ENCODE results near the gene C1QBP. TPM values are rescaled to one million over a fixed set of nuclear protein-coding genes. Genes with fewer than 3 reads are reported as not detected.
A peak's percentile ranks its signal among the peaks of the same experiment; 100 is the strongest.
"Not testable (repeated sequence)": the region's sequence is repeated elsewhere in the genome, so short reads cannot be mapped to it uniquely, and the experiment has no call there.

C1QBP gene
- total RNA-seq, 1 experiment from 2014 or later: 450 TPM

DNA sequence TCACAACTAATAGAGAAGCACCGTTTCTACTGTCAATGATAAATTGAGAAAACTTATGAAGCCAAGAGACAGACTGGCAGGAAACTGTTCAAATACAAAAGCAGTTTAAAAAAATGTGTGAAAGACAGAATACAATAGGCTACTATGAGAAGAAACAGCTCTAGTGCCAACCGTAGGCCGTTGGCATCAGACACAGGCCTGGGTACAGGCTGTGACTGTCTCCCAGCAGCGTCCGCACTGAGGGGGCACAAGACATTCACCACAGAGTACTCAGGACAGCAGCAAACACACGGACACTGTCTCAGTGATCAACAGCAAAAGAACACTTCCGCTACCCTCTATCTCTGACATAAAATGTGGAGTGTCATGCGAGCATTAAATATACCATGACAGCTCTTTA lies 7.8 kb upstream of the C1QBP start:
- Histone ChIP-seq H3K36me3 (replicated peaks; ENCODE audit: control insufficient read depth, insufficient read depth, low read length) (peaks cover 42% of the 10 kb centered on the region), H3K27me3 (ENCODE audit: control insufficient read depth, insufficient read depth, low read length) (no peaks in the 10 kb centered on the region), H3K4me3 (ENCODE audit: insufficient read depth, low read depth, low read length) (no peak overlapping the region)
- no peak for DNase-seq

DNA sequence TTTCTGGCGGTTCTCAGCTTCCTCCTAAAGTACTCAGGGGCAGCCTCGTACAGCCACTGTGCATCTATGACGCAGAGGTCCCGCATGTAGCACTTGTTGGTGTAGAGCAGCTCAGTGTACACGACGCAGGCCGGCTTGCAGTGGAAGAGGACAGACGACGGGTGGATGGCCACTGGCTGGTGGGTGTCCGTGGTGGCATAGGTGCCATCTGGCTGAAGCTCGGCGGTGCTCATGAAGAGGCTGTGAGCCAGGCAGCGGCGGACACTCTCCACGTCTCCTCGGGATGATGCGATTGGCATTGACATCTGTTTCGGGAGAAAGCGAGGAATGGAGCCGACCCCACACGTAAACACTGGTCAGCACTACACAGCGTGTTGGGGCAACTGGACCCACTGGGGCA lies 5.3 kb upstream of the C1QBP start:
- Histone ChIP-seq H3K27me3 (ENCODE audit: control insufficient read depth, insufficient read depth, low read length) (no peaks in the 10 kb centered on the region), H3K4me3 (ENCODE audit: insufficient read depth, low read depth, low read length) (no peak overlapping the region), H3K36me3 (replicated peaks; ENCODE audit: control insufficient read depth, insufficient read depth, low read length) (peaks cover 32% of the 10 kb centered on the region)
- no peak for DNase-seq

DNA sequence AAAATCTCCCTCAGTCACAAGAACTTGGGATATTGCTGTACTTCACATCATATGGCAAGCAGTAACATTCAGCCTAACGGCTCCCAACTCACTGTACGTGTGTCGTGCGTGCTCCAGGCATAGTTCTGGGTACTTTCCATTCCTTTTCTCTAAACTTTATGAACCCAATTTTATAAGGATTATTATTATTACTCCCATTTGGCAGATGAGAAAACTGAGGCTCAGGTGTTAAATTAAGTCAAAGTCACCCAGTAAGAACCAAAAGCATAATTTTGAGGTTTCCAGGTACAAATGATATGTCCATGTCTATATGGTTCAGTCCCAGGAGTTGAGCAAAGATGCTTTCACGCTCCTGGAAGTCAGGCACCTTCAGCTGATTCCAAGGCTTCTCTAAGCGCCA lies 4.8 kb upstream of the C1QBP start:
- no peak for DNase-seq
- Histone ChIP-seq H3K27me3 (ENCODE audit: control insufficient read depth, insufficient read depth, low read length) (no peaks in the 10 kb centered on the region), H3K4me3 (ENCODE audit: insufficient read depth, low read depth, low read length) (no peak overlapping the region), H3K36me3 (replicated peaks; ENCODE audit: control insufficient read depth, insufficient read depth, low read length) (peaks cover 30% of the 10 kb centered on the region)

DNA sequence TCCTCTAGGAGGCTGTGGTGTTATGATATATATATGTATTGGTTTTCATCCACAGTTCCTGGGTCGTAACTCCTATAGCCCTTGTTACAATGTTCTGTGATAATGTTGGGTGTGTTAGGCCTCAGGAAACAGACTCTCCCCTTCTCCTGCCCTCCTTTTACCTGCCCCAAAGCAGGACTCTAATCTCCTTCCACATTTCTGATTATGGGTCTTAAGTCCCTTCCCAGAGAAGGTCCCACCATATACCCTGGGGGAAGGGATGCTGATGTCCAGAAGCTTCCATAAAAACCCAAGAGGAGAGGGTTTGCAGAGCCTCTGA lies 450 bp upstream of the C1QBP start:
- peaks cover 28% of the 10 kb centered on the region for H3K36me3 ChIP-seq (replicated peaks; ENCODE audit: control insufficient read depth, insufficient read depth, low read length)
- no peaks in the 10 kb centered on the region for H3K27me3 ChIP-seq (ENCODE audit: control insufficient read depth, insufficient read depth, low read length)
- no peak for DNase-seq
- peak overlapping the region; percentile 92; the same call in 1 of the 2 replicates for H3K4me3 ChIP-seq (ENCODE audit: insufficient read depth, low read depth, low read length)

DNA sequence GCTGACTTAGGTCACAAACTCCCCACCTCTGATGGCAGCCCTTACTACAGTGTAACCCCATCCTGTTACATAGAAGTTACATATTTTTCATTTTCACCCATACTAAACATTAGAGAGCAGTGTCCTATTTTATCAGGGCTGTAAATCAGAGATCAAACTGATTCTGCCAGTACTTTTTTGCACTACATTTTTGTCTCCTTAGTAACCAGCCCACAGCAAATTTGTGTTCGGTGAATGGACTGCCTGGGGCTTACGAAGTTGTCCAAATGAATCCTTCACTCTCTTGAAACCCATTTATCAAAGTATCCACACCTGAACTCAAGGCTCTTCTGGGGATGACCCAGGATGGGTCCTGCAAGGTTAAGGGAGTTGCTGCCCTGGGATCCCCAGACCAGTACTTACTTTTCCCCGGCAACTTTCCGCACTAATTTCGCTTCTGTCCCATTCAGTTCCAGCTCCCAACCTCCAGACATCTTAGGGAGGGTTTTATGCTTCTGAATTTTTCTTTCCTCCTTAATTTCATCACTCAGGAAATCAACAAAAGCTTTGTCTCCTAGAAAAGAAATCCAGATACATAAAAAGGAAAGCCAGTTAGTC lies 1.1 kb downstream of the C1QBP start:
- Histone ChIP-seq H3K36me3 (replicated peaks; ENCODE audit: control insufficient read depth, insufficient read depth, low read length) (peaks cover 28% of the 10 kb centered on the region), H3K27me3 (ENCODE audit: control insufficient read depth, insufficient read depth, low read length) (no peaks in the 10 kb centered on the region), H3K4me3 (ENCODE audit: insufficient read depth, low read depth, low read length) (peak overlapping the region; percentile 92)
- DNase-seq: no peak

DNA sequence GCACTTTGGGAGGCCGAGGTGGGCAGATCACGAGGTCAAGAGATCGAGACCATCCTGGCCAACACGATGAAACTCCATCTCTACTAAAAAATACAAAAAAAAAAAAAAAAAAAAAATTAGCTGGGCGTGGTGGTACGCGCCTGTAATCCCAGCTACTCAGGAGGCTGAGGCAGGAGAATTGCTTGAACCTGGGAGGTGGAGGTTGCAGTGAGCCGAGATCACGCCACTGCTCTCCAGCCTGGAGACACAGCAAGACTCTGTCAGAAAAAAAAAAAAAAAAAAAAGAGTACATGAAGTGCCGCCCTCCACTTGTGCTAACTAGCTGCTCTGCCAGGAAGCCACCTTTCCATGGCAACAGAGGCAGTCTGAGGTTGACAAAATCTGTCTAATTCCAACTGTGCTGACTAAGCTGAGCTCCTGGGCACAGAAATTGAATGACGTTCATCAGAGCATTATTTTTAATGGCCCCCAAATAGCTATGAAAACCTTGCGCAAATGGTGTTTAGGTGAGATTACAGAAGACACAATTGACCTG lies 3.1 kb downstream of the C1QBP start:
- not testable (repeated sequence) for H3K27me3 ChIP-seq (ENCODE audit: control insufficient read depth, insufficient read depth, low read length); DNase-seq; H3K4me3 ChIP-seq (ENCODE audit: insufficient read depth, low read depth, low read length)
- H3K36me3 ChIP-seq (replicated peaks; ENCODE audit: control insufficient read depth, insufficient read depth, low read length): peaks cover 39% of the 10 kb centered on the region

DNA sequence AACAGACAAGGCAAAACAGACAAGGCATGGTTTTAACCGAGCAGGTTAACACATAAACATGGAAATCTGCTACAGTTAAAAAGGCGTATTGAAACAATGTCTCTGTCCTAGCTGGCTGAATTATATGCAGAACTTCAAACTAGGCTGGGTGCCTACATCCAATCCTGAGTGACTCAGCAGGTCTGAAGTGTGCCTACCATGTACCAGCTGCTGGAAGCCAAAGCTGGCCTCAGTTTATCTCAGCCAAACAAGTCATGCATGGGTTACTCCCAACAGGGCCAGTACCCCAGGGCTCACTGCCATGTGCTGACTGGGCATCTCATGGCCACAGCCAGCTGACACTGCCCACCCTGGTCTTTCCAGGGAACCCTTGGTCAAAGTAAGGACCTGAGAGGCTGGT lies 4.0 kb downstream of the C1QBP start:
- DNase-seq: no peak
- Histone ChIP-seq H3K27me3 (ENCODE audit: control insufficient read depth, insufficient read depth, low read length) (no peaks in the 10 kb centered on the region), H3K36me3 (replicated peaks; ENCODE audit: control insufficient read depth, insufficient read depth, low read length) (peaks cover 39% of the 10 kb centered on the region), H3K4me3 (ENCODE audit: insufficient read depth, low read depth, low read length) (no peak overlapping the region)

DNA sequence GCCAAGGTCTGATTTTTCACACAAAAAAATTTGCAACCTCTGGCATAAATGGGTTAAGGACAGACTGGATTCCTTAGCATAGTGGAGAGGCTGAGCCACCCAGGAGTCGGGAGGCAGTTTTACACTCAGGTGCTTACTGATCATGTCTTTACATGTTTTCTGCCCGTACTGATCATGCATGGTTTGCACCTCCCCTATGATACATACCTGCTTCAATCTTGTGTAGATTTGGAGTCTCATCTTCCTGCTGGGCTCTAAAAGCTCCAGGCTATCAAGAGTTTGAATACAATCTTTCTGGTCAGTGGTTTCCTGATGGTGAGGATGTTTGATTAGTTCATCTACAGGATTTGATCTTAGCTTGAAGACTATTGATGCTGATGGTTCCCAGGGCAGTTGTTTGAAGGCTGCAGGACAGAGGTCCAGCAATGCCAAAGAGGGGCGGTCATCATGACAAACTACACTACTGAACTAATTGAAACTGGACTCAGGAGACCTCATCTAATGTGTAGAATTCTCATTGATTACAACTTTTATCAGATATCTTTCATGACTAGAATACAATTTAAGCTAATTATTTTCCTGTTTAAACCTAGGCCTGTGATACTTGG lies 6.9 kb downstream of the C1QBP start:
- H3K27me3 ChIP-seq (ENCODE audit: control insufficient read depth, insufficient read depth, low read length): no peaks in the 10 kb centered on the region
- no peak for DNase-seq
- no peak overlapping the region for H3K4me3 ChIP-seq (ENCODE audit: insufficient read depth, low read depth, low read length)
- peaks cover 55% of the 10 kb centered on the region for H3K36me3 ChIP-seq (replicated peaks; ENCODE audit: control insufficient read depth, insufficient read depth, low read length)

DNA sequence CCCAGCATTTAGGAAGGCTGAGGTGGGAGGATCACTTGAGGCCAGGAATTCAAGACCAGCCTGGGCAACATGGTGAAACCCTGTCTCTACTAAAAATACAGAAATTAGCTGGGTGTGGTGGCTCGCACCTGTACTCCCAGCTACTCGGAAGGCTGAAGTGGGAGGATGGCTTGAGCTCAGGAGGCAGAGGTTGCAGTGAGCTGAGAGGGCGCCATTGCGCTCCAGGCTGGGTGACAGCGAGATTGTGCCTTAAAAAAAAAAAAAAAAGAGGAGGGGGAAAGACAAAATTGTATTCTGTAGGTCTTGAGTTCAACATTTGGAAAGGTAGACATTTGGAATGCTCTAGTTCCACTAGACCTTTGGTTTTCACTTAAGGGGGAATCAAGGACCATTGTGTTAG lies 7.7 kb downstream of the C1QBP start:
- H3K4me3 ChIP-seq (ENCODE audit: insufficient read depth, low read depth, low read length); DNase-seq; H3K27me3 ChIP-seq (ENCODE audit: control insufficient read depth, insufficient read depth, low read length): not testable (repeated sequence)
- peaks cover 53% of the 10 kb centered on the region for H3K36me3 ChIP-seq (replicated peaks; ENCODE audit: control insufficient read depth, insufficient read depth, low read length)

DNA sequence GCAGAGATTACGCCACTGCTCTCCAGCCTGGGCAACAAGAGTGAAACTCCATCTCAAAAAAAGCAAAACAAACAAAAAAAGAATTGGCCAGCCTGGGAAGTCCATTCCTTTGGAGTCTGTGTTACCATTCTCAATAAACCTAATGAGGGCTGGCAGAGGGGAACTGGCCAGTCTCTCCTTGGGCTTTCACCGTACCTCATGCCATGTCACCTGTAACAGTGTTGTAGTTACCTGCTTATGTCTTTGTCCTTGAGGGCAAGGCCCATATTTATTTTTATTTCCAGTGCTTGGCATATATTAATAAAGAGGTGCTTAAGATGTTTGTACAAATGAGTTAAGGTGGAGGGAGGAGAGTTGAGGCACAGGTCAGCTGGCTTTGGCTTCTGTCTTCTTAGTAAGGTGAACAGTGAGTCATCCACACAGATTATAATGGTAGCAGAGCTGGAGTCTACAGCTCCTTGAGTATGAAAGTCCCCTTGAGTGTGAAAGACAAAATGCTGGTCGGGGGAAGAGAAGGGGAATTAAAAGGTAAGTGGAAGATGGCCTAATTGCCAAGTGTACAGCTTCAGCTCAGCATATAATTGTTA lies 8.4 kb downstream of the C1QBP start:
- no peak for DNase-seq
- no peaks in the 10 kb centered on the region for H3K27me3 ChIP-seq (ENCODE audit: control insufficient read depth, insufficient read depth, low read length)
- no peak overlapping the region for H3K4me3 ChIP-seq (ENCODE audit: insufficient read depth, low read depth, low read length)
- peaks cover 56% of the 10 kb centered on the region for H3K36me3 ChIP-seq (replicated peaks; ENCODE audit: control insufficient read depth, insufficient read depth, low read length)

DNA sequence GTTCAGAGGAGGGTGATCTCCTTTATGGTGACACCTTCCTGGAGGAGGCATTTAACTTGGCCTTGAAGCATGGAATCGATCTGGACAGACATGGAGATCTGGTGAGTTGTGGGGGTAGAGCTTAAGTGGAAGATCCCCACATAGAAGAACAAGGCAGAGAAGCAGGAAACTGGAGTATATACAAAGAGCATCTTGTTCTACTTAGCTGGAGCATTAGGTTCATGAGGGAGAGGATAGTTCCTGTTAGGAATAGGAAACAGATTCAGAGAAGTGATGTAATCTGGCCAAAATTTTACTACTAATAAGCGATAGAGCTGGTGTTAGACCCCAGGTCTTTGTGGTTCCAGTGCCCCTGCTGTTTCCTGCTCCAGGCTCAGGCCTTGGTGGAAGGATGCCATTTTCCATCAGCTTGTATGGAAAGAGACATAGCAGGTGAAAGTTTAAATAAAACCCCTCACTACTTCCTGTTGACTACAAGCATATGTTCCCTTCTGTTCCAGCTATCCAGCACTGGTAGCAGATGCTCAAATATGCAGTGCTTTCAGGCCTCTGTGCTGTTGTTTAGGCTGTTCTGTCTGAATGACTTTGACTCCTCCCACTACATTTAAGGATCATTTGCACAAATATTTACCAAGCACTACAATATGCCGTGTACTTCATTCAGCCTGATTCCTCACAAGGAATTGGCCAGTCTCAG lies 9.6 kb downstream of the C1QBP start:
- no peak for DNase-seq
- Histone ChIP-seq H3K36me3 (replicated peaks; ENCODE audit: control insufficient read depth, insufficient read depth, low read length) (peaks cover 51% of the 10 kb centered on the region), H3K4me3 (ENCODE audit: insufficient read depth, low read depth, low read length) (no peak overlapping the region)

DNA sequence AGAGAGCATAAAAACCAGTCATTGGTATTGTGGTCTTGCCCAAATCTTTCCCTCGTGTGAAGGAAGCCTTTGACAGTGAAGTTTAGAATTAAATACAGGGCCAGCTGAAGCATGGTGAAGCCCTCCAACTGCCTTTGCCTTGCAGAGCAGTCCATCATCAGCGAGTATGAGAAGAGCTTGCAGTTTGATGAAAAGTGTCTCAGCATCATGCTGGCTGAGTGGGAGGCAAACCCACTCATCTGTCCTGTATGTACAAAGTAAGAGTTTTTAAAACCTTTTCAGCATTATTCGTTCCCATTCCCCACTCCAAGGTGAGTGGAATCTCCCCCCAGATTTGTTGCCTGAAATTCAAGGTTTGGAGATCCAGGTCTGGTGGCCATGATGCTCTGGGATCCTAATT lies 13.1 kb downstream of the C1QBP start:
- H3K4me3 ChIP-seq (ENCODE audit: insufficient read depth, low read depth, low read length): no peak overlapping the region
- peaks cover 48% of the 10 kb centered on the region for H3K36me3 ChIP-seq (replicated peaks; ENCODE audit: control insufficient read depth, insufficient read depth, low read length)
- H3K27me3 ChIP-seq (ENCODE audit: control insufficient read depth, insufficient read depth, low read length): no peaks in the 10 kb centered on the region
- DNase-seq: no peak

More for the DNA sequence above, 9.6 kb downstream of the C1QBP start:
- no peaks in the 10 kb centered on the region for H3K27me3 ChIP-seq (ENCODE audit: control insufficient read depth, insufficient read depth, low read length)

DNA sequence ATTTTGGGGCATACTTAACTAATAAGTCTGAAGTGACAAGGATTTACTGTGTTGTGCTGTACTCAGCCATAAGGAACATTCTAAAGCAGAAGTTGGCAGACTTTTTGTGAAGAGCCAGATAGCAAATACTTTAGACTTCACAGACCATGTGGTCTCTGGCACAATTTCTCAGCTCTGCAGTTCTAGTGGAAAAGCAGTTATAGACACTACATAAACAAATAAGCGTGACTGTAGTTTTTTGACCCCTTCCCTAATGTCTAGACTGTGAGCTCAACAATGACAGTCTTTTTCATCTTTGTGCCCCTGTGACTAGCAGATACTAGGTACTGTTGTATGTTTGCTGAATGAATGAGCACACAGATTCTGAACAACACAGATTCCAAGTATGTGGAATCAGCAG lies 14.0 kb downstream of the C1QBP start:
- Histone ChIP-seq H3K27me3 (ENCODE audit: control insufficient read depth, insufficient read depth, low read length) (no peaks in the 10 kb centered on the region), H3K36me3 (replicated peaks; ENCODE audit: control insufficient read depth, insufficient read depth, low read length) (peaks cover 48% of the 10 kb centered on the region), H3K4me3 (ENCODE audit: insufficient read depth, low read depth, low read length) (no peak overlapping the region)
- no peak for DNase-seq

DNA sequence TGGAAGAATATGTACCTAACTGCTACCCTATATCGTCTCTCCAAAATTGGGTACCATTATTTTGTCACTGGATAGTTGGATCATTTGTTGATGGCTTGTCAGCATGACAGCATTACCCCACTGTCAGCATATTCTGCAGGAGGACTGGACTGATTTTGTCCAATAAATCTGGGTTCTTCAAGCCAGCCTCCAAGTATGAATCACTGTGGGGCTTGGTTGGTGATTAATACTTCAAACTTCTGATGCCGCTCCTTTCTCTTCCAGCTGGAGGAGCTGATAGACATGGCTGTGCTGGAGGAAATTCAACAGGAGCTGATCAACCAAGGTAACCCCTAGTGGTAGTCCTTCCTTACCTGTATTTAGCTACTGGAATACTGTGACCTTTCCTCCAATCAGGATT lies 16.4 kb downstream of the C1QBP start:
- Histone ChIP-seq H3K4me3 (ENCODE audit: insufficient read depth, low read depth, low read length) (no peak overlapping the region), H3K36me3 (replicated peaks; ENCODE audit: control insufficient read depth, insufficient read depth, low read length) (peaks cover 31% of the 10 kb centered on the region), H3K27me3 (ENCODE audit: control insufficient read depth, insufficient read depth, low read length) (no peaks in the 10 kb centered on the region)
- no peak for DNase-seq
